ENCODE measurements around the gene ATF6B.
"Not testable (repeated sequence)": the region's sequence is repeated elsewhere in the genome, so short reads cannot be mapped to it uniquely, and the experiment has no call there.

The ATF6B gene

DNA sequence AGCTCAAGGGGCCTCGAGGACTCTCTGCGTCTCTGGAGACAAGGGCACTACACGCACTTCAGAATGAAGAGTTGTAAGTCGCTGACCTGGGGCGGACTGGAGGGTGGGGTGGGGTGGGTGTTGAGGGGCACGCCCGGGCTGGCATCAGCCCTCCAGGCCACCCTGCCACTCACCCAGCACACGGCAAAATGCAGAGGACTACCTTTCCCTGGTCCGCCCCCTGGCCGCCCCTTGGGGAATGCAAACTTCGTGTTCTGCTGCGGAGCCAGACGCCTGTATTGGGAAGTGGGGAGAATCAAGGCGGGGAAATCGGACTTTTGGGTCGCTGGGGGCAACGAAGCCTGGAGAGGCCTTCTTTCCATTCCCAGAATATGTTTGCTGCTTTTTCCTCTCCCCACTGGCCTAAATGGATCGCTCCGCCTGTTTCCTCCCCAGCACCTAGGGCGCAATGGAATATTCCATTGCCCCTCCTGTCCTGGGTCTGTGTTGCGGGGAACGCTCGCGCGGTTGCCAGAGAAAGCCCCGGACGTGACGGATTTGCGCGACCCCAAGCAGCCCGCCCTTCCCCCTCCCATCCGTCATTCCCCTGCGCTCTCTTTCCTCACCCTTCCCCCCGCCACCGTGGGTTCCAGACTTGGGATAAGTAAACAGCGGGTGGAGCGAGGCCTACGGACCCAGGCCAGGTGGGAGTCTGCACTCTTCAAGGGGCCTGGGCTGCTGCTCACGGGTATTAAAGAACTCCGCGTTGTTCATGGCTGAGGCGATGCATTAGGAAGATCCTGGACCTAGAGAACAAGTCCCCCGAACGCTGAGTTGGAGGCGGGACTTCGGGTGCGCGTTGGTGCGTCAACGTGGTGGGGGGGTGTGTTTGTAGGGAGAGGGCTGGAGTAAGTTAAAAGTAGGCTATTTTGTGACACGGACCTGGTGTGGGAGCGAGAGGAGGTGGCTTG lies 25.8 kb upstream of the ATF6B start, which contains the start of gene PPT2:
Gene PPT2 (plus strand): TSS at position 578 of the 950 bp plus-strand sequence. CDS start 454 bp downstream, outside the sequence.
- DNase-seq = peak; percentile 86 to 88

DNA sequence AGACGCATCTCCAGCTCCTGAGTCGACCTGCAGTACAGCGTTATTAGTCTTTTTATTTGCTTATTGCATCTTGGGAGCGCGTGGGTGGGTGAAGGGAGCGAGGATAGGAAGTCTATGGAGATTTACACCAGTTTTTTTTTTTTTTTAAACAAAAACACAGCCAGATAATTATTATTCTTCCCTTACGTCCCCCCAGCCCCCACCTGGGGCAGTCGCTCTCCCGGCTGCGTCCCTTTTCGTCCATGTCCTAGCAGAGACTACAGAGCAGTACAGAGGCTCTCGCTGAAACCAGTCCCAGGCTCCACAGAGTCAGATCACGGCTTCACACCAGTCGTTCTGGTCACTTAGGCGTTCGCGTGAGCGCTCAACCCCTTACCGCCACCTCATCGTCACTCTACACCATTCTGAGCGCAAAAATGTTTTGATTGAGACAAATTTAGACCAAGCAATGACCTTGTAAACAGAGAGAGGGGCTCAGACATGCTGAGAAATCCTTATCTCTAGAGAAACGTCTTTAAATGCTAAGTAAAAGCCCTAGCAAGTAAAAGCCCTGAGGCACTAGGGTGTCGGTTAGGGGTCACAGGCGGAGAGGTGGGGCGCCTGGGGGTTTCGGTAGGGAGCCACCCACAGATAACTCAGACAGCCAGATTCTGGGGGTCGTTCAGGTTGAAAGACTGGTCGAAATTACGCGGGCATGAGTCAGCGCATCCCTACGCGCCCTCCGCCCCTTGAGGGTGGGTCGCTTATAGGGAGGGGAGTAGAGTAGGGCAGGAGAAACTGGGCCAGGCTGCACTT lies 24.9 kb upstream of the ATF6B start:
- DNase-seq = no peak

DNA sequence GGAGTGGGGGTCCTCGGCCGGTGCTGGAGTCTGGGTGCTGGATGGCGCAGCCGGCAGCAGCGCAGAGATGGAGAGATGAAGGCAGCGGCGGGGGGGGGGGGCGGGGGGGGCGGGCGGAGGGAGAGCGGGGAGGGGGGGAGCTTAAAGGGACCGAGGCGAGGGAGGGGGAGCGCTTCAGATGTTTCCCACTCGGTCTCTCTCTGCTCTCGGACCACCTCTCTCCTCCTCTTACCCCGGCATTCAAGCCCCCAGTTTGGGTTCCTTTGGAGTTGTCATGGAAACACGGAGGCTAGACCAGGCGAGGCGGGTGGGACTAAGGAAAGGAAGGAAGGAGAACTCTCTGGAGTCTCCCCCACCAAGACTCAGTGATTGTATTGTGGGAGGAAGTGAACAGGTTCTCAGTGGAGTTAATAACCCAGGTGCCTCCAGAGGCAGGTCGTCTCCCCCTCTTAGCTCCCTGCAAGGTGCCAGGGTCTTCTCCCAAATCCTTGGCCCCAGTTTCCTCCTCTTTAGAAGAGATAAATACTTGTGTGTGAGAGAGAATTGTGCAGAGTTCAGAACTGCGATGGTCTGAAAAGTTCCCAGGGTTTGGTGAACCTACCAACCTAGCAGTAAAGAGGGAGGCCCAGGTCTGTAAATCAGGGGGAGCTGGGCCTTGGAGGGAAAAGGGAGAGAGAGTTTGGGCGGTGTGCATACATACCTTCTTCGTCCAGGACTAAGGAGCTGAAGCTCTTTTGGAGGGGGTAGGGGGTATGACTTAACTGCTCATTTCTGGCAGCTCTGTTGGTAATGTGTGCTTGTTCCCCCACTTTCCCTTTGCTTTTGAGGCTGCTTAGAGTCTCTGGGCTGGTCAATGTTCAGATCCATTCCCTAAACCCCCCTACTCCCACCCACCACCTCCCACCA lies 24.1 kb upstream of the ATF6B start, which contains the start of gene PRRT1:
Gene PRRT1 (minus strand): TSS at position 77 of the 906 bp plus-strand sequence. CDS start 112 bp downstream, outside the sequence.
- DNase-seq = no peak

DNA sequence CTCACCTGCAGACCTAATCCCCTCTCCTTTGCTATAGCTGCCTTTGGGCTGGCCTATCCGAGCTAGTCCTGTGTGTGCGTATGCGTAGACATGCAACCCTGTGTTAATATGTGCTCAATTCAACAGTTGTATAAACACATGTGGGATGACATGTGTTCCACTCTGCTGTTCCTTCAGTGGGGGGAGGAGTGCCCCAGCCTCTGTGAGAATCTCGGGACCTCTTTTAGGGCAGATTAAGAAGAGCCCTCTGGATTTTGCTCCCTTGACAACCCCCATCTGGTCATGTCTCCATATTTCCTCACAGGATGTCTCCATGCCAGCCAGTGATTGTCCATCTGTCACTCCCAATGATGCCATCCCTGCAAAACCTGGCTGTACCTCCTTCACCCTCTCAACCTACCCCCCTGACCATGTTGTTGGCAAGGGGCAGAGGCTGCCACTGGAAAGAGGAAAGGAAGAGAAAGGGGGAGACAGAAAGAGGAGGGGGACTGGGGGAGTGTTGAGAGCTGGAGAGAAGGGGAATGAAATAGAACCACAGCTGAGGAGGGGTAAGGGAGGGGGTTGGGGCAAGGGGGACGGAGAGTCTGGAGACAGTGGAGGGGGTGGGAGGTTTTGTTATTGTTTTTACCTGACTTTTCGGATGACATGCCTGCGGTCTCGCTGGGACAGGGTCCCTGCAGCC lies 23.3 kb upstream of the ATF6B start:
- DNase-seq = peak; percentile 53 to 61

DNA sequence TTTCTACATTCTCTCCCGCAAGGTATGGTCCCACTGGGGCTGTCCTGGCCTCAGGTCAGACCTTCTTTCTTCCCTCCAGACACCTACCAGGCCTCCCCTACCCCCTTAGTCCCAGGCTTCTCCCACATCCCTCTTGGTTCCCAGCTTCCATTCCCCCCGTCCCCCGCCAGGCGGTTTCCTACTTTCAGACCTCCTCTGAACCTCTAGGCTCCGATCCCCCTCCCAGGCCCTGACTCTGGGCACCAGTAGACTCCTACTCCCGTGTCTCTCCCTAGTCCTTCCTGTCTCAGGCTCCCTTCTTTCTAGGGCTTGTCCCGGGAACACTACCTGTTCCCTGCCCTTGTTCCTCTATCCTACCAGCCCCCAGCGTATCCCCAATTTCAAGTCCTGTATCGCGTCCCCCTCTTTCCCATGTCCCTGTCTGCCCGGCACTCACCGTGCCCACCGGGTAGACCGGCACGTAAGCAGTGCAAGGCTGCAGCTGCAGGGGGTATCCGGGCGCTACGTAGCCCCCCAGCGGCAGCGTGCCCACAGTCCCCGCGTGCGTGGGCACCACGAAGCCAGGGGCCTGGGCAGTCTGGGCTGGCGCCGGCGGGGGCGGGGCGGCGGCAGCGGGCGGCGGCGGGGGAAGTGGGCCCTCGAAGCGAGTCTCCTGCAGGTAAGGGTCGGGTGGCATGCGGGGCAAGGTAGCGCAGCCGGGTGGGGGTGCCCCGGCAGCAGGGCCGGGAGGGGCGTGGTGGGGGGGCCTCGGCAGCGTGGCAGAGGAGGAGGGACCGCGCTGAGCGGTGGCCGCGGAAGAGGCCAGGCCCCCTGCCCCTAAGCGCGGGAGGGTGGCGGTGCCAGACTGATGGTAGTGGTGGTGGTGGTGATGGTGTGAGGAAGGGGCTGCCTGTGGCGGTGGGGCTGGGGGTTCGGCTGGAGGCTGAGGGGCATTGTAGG lies 22.2 kb upstream of the ATF6B start:
- DNase-seq = no peak

DNA sequence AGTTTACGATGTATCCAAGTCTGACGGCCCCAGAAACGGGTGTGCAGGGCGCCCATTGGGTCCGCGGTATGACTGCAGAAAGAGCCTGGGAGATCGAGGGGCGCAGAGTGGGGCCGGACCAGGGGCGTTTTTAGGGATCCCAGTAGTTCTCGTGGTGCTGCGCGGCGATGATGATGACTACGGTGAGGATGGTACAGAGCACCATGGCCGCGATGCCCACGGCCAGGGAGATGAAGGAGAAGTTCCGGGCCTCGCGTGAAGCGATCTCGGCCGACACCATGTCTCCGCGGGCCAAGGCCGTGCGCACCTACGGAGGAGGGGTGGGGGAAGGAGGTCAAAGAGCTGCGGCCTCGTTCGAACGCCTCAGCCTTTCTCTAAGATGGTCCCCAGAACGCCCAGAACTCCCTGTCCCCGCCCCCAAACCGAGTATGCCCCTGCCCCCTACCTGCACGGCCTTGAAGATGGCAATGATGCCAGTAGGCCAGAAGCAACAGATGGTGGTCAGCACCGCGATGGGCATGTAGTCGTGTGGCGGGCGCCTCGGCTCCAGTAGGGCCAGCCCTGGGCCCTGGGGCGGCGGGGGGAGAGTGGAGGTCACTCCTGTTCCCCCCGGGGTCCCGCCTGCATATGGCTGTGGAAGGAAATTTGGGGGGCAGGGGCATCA lies 21.2 kb upstream of the ATF6B start:
- no peak for DNase-seq

DNA sequence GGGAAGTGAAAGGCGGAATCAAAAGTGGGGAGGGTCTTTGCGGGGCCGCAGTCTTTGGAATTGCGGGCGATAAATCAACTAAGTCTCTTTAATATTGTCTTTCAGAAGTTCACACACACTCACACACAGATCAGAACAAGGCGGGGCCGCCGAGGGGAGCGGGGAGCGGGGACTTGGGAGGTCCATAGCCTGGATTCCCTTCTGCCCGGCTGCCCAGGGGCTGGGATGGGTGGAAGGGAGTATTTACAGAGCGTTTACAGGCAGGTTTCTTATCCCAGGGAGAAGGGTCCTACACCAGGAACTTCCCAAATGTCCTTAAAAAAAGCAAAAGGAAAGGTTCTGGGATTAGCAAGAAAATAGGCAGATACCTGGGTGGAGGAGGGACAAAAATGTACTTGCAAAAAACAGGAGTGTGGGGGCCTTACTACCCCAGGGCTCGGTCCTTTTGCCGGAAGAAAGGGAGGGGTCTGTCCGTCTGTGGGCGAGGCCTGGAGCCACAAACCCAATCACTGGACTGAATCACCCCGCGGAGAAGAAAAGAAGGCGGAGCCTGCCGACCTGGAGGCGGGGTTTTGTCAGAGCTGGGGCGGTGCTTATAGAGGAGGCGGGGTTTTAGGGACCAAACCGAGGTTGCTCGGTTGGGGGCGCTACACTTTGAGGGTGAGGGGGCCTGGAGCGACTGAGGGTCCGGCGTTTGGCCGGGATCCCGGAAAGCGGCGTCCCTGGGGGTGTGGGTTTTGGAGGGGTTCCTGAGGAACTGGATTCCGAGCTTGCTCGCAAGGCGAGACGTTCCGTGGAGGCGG lies 20.4 kb upstream of the ATF6B start:
- DNase-seq = no peak

DNA sequence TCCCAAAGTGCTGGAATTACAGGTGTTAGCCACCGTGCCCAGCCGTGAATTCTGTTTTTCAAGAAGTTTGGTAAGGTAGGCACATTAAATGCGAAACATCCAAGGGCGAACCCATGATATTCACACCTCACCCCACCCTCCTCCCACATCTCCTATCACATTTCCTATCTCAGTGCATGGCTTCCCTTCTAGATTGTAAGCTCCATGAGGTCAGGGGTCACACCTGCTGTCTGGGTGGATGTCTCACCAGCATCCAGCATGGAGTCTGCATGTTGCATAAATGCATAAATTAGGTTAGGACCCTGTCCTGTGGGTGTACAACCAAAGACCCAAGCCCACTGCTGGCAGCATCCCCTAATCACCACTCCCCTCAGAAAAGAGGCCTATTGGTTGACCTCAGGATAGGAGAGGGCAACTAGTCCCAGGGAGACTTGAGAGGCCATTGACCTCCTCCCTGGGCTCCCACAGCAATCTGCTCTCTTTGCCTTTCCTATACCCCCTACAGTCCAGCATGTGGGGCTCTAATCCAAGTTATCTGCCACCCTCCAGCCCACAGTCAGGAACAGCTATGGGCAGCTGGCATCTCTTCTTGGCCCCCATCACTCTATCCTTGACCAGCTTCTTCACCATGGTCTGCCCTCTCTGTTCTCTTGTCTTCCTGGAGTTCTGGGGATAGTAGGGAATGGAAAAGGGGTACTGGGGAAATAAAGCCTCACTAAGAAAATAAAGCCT lies 19.5 kb upstream of the ATF6B start:
- no peak for DNase-seq

DNA sequence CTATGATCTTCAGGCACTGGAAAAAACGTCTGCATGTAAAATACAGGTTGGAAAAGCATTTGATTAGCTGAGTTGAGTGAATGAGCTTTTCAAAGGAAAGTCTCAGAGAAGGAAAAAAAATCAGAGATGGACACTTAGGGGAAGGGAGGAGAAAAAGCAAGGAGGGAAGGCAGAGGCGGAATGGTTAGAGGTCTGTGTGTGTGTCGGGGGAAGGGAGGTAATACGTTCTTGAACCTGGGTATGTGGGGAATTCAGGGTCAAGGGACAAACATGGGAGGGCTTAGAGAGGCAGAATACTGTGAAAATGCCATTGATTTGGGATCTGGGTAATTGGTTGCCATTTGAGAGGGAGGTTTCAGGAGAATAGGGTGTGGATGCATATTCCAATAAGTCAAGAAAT lies 18.6 kb upstream of the ATF6B start:
- no peak for DNase-seq

DNA sequence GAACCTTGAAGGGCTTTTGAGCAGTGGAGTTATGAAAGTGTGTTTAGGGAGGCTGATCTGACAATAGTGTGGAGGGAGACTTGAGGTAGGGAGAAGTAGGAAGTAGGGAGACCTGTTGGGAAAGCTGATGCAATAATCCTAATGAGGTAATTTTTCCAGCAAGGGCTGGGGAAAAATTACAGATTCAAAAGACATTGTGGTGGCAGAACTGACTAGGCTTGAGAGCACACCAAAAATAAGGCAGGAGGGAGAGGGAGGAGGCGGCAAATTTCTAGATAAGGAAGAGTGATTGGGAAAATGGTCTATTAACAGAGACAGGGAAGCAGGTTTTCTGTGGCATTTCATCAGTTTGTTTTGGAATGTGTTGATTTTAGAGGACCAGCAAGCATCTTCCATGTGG lies 18.2 kb upstream of the ATF6B start:
- no peak for DNase-seq

DNA sequence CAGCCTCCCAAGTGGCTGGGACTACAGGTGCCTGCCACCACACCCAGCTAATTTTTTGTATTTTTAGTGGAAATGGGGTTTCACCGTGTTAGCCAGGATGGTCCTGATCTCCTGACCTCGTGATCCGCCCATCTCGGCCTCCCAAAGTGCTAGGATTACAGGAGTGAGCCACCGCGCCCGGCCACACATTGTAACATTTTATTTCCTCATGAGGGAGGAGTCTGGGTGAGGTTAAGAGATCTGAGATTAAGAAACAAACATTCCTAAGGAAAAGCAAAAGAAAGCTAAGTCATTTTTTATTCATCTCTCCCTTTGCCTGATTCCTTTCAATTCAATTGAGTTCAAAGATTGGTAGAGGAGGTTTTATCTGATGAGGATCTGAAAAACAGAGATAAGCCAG lies 16.2 kb upstream of the ATF6B start:
- not testable (repeated sequence) for DNase-seq

DNA sequence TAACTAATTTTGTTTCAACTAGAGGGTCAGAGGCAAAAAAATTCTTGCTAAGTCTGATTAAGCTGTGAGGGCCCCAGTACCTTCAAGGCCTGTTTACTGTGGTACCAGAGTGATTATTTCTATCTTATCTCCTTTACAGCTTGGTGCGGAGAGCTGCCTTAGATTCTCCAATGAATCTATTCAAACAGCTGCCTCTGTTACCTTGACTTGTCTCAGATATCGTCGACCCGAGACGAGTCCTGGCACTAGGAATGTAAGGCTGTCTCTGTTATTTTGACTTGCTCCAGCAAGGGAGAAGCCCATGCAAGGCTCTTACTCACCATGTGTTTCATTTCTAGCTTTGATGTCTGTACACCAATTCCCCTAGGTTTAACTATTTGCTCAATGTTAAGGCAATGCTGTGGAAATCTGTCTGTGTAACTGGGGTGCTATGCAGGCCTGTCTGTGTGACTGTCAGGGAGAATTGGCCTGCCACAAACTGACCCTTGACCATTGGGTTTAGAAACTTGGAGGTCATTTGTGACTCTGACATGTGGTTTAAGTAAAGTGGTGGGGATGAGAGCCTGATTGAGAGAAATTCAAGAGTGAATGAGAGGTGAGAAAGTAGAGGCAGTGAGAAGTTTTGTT lies 12.5 kb upstream of the ATF6B start:
- DNase-seq = no peak

DNA sequence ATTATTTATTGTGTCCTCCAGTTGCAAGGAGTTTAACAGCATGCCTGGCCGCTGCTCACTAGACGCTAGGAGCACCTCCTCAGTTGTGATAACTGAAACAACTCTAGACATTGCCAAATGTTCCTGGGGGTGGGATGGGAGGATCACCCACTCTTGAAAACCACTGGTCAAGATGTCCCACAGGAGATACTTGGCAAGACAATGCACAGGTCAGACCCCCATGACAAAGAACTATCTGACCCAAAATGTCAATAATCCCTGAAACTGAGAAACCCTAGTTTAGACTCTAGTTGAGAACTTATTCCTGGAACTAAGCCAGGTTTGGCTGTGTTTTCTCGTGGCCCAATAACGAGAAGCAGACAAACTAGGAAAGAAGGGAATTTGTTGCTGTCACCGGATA lies 11.5 kb upstream of the ATF6B start:
- DNase-seq = no peak

DNA sequence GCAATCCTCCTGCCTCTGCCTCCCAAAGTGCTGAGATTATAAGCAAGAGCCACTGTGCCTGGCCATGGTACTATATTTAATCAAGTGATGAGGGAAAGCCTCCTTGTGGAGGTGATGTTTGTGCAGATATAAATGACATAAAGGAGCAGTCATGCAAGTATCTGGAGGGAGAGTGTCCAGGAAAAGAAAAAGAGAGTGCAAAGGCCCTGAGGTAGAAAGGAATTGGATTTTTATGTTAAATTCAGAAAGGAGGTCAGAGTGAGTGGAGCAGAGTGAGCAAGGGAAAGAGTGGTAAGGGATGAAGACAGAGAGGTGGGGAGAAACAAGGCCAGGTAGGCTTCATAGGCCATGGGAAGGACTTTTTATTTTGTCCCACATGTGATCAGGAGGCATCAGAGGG lies 9.4 kb upstream of the ATF6B start:
- DNase-seq = no peak

DNA sequence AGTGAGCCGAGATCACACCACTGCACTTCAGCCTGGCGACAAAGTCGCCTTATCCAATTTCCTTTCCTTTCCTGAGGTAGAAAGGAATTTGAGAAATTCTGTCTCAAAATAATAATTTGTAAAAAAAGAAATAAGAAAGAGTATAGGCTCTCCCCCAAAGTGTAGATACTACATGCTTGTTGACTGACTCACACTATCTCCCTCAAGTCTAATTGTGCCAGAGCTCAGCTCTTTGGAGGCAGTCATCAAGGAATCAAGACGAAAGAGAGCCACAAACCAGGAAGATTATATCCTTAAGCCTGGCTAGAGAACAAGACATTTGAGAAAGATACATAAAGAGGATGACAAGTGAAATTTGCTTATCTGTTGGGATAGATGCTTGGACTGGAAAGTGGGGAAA lies 5.7 kb upstream of the ATF6B start:
- no peak for DNase-seq

DNA sequence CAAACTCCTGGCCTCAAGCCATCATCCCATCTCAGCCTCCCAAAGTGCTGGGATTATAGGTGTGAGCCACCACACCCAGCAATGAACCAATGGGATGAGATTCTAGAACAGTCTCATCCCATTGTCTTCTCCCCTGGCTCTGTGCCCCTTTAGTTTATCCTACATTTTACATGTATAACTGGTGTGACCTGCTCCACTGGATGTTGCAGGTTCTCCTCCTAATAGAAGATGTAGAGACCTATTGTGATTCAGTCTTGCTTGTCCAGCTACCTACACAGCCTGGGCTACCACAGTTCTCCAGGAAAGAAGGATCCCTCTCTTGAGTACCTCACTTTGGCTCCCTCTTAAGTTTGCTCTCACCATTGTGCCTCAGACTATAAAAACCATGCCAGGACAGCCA lies 4.1 kb upstream of the ATF6B start:
- no peak for DNase-seq

DNA sequence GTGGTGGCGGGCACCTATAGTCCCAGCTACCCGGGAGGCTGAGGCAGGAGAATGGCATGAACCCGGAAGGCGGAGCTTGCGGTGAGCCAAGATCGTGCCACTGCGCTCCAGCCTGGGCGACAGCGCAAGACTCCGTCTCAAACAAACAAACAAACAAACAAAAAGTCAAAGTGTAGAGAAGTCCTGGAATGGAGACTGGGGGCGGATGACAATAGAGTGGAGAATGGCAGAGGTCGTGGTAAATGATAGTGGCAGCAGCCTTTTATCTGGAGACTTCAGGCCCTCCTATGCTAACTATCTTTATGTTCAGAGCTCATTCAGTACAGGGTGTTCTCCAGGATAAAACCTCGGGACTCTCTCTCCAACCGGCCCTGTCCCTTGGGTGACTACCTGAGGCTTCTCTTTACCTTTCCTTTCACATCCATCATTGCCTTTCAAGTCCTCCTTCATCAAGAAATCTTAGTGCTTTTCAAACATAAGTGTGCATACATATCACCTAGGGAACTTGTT lies 3.4 kb upstream of the ATF6B start:
- no peak for DNase-seq
